M059J (cell line): ENCODE measurements around the gene SPATA24. TPM values are rescaled to one million over a fixed set of nuclear protein-coding genes. Genes with fewer than 3 reads are reported as not detected.
A peak's percentile ranks its signal among the peaks of the same experiment; 100 is the strongest.
"Not testable (repeated sequence)": the region's sequence is repeated elsewhere in the genome, so short reads cannot be mapped to it uniquely, and the experiment has no call there.

Experiments
- DNase-seq: peaks from one replicate; pipeline ENCODE4 v3.0.0-alpha.2; 2012; ENCODE audit warnings: low read depth
- total RNA-seq: library from RNA; depleted of rRNA; stranded (reverse); fragments of >200 nt; shearing (Covaris generic); gene quantifications from 2 replicates; pipeline ENCODE4 v1.2.3, GENCODE V29; 2014; rRNA removed

The SPATA24 gene
- total RNA-seq = 6.3 and 12.5 TPM in 2 replicates

GRCh38 chr5:139403787-139404483 lies at the start of gene SPATA24:
SPATA24 (minus strand) TSS chr5:139404089; CDS start chr5:139404060, 29 bp downstream.
- peak; percentile 96 for DNase-seq

- DNase-seq = no peak
Measured at GRCh38 chr5:139451878-139452660, 48.2 kb upstream of the SPATA24 start.

GRCh38 chr5:139451176-139451575 lies 47.3 kb upstream of the SPATA24 start:
- DNase-seq = no peak

DNA sequence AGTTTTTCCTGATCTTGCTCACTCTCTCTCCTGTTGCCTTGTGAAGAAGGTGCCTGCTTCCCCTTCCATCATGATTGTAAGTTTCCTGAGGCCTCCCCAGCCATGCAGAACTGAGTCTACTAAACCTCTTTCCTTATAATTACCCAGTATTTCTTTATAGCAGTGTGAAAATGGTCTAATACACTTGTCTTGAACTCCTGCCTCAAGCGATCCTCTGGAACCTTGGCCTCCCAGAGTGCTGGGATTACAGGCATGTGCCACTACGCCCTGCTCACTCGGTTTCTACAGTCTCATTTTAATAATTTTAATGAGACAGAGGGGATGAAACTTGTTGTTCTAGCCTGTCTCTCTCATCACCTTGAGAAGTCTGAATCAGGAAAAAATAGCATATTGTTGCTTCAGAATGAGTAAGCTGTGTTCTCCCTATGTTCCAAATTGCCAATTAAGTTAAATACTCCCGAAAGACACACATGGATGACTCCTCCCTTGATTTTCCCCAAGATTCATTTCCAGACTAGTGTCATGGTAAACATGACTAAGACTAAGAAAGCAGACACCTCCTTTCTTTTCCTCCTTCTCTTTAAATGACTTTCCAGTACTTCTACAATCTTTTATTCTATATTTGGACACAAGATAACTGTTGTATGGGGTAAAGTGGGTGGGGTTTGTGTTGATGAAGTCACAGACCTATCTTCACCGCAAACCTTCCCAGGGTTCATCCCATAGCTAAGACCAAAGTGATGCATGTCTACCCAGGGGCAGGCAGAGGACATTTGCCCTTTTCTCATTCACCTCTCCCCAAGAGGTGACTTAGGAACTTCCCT lies 43.3 kb upstream of the SPATA24 start:
- DNase-seq = no peak

DNA sequence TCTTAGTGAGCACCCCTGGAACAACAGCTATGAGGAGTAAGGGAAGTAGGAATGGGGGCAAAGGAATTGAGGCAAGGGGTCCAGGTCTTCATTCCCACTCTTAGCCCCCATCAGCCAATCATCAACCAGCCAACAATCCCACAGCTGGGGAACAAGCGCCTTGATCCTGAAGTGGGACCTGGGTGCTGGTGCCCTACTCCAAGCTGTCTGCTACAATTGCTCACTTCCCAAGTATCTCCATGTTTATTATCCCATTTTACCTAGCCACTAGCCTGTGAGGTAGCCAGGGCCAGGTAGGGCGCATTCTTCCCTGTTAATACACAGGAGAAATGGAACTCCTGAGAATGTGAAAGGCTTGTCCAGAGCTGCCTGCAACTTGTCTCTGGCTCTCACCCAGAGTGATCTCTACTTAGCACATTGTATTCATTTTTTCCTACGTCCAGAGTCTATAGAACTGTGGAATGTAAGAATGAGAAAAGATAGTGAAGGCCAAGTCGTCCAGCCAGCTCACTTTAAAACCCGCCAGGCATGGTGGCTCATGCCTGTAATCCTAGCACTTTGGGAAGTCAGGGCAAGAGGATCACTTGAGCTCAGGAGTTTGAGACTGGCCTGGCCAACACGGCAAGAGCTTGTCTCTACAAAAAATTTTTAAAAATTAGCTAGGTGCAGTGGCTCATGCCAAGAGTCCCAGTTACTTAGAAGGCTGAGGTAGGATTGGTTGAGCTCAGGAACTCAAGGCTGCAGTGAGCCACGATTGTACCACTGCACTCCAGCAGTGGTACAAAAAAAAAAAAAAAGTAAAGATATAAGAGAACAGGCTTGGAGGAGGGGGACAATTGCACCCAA lies 41.7 kb upstream of the SPATA24 start:
- DNase-seq = no peak

- peak; percentile 91 for DNase-seq
Measured at GRCh38 chr5:139443831-139444453, 40.1 kb upstream of the SPATA24 start.

GRCh38 chr5:139440416-139440815 lies 36.5 kb upstream of the SPATA24 start:
- not testable (repeated sequence) for DNase-seq

DNA sequence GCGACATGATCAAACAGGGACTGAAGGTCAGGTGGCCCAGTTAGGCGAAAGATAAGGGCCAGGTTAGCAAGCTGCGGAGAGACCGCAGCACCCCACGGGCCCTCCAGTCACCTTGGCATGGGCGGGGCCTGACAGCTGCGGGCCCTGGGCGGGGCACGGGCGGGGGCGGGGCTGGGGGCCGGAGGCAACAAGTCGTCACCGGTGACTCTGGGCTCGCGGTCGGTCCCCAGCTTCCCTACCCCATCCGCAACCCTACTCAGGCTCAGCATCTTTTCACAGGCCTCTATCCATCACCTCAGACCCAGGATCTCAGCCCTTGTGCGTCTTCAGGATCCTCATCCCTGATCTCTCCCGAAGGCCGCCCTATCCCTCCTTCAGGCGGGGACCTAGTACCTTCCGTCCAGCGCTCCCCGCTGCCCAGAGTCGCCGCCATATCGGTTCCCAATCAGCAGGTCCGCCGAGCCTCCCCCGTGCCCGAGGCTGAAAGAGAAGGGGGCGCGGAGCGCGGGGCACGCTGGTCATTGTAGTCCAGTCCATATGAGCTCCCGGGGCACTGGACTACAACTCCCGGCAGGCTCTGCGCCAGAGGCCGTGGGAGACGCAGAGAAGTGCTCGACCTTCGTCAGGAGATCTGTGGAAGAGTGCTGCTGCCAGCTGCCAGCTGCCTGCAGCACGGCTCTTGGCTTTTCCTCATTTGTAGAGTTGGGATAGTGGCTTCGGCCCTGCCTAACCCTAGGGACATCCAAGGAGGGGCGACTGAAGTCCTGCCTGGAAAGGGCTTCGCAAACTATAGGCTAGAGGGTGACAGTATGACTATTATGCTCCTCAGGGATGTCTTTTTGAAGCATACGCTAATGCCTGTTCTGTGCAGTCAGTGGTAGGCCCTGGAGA lies 35.4 kb upstream of the SPATA24 start, which contains the start of gene DNAJC18:
Gene DNAJC18 (minus strand): TSS at position 513 of the 891 bp plus-strand sequence. CDS start 80 bp downstream, at position 433.
- peak; percentile 87 for DNase-seq

DNA sequence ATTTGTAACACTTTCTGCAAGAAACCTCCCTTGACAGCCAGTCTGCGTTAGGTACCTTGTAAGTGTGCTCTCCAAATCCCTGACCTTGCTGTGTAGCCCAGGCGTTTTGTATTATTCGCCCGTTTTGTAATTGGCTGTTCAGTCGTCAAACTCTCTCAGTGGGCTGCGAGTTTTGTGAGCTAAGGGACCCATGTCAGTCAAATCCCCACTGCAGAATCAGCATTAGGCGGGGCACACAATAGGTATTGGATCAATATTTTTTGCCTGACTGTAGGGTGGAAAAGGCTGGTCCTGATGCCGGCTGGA lies 34.8 kb upstream of the SPATA24 start:
- no peak for DNase-seq

DNA sequence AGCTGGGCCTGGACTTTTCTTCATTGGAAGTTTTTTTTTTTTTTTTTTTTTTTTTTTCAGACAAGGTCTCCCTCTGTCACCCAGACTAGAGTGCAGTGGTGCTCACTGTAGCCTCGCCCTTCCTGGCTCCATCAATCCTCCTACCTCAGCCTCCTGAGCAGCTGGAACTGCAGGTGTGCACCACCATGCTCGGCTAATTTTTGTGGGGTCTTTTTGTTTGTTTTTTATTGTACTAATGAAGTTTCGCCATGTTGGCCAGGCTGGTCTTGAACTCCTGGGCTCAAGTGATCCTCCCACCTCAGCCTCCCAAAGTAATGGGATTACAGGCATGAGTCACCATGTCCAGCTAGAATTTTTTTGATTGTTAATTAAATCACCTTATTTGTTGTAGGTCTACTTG lies 31.8 kb upstream of the SPATA24 start:
- DNase-seq = no peak

DNA sequence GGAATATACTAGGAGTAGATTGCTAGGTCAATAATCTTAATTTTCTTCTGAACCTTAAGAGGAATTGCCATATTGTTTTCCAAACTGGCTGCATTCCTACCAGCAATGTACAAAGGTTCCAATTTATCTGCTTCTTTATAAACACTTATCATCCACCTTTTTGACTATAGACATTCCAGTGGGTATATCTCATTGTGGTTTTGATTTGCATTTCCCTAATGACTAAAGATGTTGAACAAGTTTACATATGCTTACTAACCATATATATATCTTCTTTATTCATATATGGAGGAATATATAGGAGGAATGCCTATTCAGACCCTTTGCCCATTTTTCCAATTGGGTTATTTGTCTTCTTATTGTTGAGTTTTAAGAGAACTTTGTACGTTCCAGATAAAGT lies 27.8 kb upstream of the SPATA24 start:
- DNase-seq = no peak

DNA sequence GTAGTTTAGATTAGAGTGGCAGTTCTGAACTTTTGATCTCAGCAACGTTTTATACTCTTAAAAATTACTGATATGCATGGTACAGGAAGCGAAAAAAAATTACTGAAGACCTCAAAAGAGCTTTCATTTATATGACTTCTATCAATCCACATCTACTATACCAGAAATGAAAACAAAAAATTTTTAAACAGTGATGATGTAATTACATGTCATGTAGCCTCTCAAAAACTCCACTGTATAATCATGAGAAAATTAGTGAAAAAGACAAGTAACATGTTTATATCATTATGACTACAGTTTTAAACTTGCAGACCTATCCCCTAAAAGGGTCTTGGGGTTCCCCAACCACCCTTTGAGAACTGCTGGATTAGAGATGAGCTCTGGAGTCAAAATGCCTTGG lies 26.1 kb upstream of the SPATA24 start:
- no peak for DNase-seq

- no peak for DNase-seq
Measured at GRCh38 chr5:139426203-139426885, 22.5 kb upstream of the SPATA24 start.

- DNase-seq = no peak
Measured at GRCh38 chr5:139425497-139425896, 21.6 kb upstream of the SPATA24 start.

- peak; percentile 72 for DNase-seq
Measured at GRCh38 chr5:139422307-139422893, 18.5 kb upstream of the SPATA24 start.

DNA sequence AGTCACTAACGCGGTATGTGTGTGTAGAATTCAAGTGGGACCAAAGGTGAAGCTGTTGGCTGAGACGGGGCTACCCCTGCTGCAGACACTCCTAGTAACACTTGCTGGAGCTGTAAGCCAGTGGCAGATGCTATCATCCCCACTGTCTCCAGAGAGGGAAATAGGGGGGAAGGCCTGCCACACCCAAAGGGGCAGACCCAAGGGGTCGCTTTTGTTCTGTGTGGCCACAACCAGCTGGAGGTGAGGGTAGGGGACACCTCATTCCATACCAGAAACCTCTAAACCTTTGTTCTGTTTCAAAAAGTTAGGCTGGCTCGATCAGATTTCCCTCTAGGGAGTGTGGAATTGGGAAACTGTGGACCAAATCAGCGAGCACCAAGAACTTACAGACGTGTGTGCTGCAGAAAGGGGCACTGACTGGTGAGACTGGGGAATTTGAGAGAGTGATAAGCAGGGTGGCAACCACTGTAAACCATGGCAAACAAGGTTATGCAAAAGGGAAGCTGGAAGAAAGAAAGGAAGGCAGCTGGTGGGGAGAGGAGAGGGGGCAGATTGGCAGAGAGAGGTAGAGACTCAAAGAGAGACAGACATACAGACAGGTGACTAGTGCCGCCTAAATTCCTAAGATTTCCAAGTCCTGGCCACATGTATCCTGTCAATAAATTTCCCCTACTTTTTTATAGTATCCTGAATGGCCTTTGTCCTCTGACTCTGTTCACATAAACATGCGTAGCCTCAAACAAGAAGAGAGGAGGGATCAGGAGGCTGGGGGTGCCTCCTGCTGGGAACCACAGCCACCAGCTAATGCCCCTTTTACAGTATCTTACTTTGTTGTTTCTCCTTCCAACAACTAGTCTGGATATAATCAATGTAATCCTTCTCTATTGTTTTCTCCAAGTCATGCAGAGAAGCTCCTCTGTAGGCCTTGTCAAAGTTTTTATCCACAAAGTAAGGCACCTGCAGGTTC lies 15.6 kb upstream of the SPATA24 start:
- DNase-seq = no peak

DNA sequence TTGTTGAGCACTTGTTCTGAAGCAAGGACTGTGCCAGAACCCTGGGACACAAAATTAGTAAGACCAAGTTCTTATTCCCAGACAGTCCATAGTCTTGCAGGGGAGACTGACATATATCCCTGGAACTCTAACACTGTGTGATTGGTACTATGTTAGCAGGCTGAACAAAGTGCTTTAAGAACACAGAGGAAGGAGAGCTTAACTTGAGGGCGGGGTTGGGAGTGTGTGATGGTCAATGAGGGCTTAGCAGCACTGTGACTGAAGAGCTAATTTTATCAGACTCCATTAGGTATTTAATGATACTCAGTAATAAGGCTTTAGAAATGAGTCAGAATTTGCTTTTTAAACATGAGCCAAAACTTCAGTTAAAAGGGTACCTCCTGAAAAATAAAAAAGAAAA lies 14.9 kb upstream of the SPATA24 start:
- DNase-seq = no peak

DNA sequence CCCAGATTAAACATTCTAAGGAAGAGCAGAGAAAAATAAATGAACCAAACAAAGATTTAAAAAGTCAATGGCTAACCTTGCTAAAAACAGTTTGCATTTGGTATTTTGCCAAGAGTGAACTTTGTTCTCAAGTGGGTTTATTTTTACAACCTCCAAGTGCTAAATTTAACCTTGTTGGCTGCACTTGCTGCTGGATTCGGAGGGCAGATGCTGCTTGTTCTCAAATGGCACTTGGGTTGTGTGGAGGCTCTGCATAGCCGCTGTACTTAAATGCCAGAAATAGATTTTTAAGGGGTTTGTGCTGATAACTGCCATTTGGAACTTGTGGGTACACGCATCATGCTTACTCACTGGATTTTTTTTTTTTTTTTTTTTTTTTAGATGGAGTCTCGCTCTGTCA lies 13.3 kb upstream of the SPATA24 start:
- peak; percentile 40 for DNase-seq
